G401 (cell line): Measurements from ENCODE around the gene DNMT3L. TPM values are rescaled to one million over a fixed set of nuclear protein-coding genes. Genes with fewer than 3 reads are reported as not detected.

Source experiments
- DNase-seq: peaks from one replicate; pipeline ENCODE4 v3.0.0-alpha.2; 2015; ENCODE audit warnings: low spot score
- in situ Hi-C: cut with HindIII; loops from 2 replicates; pipeline ENCODE4 v1.10.0; 2016; ENCODE audit warnings: low sequenced_read_pairs, mixed read lengths
- total RNA-seq: library from RNA; depleted of rRNA; stranded (reverse); fragments of >200 nt; shearing (Covaris generic); gene quantifications from 2 replicates; pipeline ENCODE4 v1.2.3, GENCODE V29; 2014

DNMT3L gene
- total RNA-seq, 1 experiment from 2014 or later = 0.20 TPM

DNA sequence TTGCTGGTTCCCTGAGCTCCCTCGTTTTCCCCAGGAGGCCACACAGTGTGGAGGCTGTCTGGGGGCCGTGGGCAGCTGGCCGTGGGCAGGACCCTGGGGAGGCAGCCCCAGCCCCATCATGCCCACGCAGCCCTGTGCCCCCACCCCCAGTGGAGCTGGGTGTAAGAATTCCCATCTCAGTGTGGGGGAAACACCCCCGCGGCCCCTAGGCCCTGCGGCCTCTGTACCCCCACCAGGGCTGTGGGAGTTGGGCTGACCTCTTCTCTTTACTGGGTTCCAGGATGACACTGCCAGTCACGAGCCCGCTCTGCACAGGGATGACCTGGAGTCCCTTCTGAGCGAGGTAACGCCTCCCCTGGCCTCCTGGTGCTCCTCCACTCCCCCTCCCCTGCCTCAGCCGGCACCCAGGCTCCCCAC, 34.4 kb upstream of the DNMT3L start:
- in situ Hi-C loops = no loop called here

DNA sequence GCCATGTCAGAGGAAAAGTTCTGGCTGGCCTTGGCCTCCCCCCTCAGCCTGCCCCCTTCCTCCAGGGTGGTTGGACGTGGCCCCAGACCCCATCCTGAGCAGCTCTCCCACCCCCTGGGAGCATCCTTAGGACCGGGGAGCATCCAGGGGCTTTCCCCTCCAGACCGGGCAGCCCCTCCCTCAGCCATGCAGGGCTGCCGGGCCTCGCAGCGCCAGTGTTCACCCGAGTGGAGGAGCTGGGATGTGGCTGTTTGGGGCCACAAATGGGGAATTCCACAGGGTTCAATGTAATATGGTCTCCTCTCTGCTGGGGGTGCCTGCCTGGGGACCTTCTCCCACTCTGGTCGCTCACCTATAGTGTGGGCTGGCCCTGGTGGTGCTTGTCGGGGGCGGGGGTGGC, 33.9 kb upstream of the DNMT3L start:
- in situ Hi-C loops = no loop called here

More for the DNA sequence above, 34.4 kb upstream of the DNMT3L start:
- no peak for DNase-seq

DNA sequence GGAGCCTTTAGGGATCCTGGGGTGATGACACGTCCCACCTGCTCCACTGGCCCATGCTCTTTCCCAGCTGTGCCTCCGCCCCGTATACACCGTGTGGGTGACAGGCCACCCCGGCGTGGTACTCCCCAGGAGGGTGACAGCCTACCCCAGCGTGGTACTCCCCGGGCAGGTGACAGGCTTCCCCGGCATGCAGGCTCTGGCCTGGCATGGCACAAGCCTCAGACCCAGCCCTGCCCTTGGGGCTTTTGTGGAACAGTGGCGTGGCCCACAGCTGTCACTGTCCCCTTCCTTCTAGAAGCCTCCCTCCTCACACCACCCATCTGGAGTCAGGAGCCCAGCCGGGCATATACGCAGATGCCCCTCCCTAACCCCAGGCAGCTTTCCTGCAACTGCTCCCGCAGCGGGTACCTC, 33.5 kb upstream of the DNMT3L start:
- in situ Hi-C loops = no loop called here
- DNase-seq = no peak

More for the DNA sequence above, 33.9 kb upstream of the DNMT3L start:
- no peak for DNase-seq

DNA sequence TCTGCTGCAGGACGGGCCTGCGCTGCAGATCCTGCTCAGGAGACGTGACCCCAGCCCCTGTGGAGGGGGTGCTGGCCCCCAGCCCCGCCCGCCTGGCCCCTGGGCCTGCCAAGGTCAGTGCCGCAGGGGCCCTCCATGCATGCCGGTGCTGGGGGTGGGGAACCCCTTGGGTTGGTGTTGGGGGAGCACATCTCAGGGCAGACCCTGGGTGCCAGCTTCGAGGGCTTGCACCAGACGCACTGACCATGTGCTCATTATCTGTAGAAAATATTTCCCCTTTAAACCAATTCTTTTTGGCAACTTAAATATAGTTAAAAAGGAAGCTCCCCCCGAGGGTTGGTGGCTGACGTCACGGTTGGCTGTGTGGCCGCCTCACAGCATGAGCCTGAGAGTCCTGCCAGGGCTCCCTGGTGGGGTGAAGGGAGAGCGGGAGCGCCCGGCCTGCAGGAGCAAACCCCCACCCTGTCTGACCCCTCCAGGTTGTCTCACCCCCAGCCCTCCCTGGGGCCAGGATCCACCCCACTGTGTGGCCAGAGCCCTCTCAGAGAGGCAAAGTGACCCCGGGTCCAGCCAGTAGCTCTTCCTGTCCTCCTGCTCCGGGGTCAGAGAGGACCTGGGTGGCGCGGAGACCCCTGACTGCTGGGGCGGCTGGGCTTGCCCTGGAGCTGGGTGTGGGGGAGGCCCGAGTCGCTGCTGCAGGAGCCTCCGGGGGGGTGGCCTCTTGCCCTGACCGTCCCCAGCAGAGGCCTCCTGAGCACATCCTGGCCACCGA, 32.9 kb upstream of the DNMT3L start:
- DNase-seq = no peak
- in situ Hi-C loops = no loop called here

DNA sequence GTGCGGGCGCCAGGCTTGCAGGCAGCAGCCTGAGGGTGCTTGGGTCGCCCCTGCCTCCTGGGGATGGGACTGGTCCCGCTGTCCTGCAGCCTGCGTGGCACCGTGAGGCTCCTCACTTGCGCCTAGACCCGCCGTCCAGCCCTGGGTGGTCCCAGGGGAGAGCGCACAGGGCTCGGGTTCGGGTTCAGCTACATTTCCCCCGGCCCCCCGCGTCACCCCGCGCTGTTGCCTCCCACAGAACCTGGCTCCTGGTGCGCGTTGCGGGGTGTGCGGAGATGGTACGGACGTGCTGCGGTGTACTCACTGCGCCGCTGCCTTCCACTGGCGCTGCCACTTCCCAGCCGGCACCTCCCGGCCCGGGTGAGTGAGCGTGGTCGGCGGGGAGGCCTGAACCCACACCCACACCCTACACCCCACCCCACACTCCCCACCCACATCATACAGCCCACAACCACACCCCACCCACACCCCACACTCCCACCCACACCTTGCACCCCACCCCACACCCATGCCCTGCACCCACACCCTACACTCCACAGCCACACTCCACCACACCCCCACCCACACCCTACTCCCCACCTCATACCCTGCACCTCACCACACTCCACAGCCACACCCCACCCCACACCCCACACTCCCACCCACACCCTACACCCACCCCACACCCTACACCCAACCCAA, 32.0 kb upstream of the DNMT3L start:
- in situ Hi-C loops = no loop called here
- no peak for DNase-seq

DNA sequence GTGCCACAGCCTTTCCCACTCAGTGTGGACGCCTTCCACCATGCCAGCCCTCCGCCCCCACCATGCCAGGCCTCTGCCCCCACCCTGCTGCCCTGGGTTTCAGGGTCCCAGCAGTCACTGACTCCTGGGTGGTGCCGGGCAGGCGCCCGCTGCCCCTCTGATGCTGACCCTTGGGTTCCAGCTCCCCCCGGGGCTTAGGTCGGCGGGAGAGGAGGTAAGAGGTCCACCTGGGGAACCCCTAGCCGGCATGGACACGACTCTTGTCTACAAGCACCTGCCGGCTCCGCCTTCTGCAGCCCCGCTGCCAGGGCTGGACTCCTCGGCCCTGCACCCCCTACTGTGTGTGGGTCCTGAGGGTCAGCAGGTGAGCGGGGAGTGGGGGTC, 31.1 kb upstream of the DNMT3L start:
- in situ Hi-C loops = no loop called here

DNA sequence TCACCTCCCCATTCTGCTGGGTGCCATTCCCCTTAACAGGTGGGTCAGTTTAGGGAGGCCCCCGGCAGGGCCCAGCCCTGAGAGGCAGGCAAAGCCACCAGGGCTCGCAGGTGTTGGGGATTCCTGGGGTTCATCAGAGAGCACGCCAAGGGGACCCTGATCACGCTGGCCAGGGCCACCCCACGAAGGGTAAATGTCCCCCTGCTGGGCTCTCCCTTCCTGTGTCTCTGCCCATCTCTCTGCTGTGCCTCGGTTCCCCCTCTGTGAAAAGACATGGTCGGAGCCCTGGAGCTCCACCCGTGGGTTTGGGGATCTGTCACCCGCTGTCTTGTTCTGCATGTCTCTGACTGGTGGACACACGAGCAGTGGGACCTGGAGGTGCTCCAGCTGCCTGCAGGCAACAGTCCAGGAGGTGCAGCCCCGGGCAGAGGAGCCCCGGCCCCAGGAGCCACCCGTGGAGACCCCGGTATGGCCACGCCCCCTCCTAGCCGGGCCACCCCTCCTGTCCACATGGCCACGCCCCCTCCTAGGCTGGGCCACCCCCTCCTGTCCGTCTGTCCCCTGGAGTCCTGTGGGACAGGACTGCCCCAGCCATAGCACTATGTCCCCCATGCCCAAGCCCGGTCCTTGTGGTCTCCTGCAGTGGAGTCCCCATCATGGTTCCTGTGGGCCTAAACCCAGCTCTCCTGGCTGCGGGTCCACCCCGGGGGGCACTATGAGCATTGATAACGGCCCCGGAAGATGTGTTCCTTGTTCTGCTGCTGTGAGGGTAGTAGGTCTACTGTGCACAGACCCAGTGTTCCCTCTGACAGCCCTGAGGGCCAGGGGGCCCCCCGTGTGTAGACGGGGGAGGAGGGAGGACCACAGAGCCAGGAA, 30.5 kb upstream of the DNMT3L start:
- DNase-seq = no peak
- in situ Hi-C loops = no loop called here

More for the DNA sequence above, 31.1 kb upstream of the DNMT3L start:
- no peak for DNase-seq

DNA sequence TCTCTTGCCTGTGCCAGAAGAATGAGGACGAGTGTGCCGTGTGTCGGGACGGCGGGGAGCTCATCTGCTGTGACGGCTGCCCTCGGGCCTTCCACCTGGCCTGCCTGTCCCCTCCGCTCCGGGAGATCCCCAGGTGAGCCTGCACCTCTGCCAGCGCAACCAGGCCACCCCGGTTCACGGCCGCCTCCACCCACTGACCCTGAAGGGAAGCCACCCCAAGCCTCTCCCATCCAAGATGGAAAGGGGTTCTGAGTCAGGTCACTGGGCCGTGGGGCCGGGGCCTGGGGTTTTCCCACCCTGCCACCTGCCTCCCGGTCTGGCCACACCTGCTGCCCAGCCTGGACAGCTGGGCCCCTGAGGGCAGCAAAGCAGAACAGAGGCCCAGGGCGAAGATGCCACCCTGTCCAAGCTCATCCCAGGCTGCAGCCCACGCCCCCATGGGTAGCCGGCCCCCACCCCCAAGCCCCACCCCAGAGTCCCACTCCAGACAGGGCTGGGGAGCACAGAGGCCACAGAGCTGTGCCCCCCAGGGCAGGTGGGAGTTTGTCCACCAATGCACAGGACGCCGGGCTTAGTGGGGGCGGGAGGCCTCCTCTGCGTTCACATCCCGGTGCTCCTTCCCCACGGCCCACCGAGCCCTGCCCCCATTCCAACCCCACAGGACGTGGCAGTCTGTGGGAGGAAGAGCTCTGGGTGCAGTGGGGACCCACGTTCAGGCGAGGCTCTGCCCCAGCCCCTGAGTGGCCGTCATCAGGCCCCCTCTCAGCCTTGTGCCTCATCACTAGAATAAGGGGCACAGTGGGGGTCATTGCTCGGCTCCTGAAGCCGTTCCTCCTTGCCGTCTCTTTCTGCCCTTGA, 29.6 kb upstream of the DNMT3L start:
- in situ Hi-C loops = no loop called here
- no peak for DNase-seq

DNA sequence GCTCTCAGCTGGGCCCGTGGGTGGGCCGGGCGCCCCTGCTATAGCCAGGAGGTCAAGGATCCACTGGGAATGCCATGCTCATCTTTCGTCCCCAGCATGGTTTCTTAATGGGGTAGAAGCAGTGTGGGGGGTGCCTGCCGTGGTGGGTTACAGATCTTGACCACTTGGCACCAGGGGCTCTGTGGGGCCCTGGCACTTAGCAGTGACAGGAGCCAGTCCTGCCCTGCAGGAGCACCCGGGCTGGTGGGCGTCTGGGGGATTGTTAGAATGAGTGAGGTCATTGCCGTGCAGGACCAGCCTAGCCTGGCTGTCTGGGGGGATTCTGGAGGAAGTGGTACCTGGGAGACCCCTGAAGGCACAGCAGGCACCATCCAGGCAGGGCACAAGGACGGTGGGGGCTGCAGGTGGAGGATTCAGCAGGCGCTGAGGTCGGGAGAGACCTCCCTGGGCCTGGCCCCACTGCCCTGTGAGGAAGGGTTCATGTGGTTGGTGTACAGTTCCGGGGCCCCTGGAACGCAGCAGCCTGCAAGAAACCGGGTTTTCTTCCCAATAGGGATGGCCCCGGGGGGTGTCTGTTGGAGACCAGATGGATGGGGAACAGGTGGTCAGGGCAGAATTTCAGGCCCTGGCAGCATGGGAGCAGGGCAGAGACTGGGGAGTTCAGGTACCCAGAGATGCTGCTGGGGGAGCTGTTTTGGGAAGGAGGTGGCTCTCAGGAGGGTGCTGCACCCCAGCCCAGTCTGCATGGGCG, 28.8 kb upstream of the DNMT3L start:
- no peak for DNase-seq
- in situ Hi-C loops = no loop called here

DNA sequence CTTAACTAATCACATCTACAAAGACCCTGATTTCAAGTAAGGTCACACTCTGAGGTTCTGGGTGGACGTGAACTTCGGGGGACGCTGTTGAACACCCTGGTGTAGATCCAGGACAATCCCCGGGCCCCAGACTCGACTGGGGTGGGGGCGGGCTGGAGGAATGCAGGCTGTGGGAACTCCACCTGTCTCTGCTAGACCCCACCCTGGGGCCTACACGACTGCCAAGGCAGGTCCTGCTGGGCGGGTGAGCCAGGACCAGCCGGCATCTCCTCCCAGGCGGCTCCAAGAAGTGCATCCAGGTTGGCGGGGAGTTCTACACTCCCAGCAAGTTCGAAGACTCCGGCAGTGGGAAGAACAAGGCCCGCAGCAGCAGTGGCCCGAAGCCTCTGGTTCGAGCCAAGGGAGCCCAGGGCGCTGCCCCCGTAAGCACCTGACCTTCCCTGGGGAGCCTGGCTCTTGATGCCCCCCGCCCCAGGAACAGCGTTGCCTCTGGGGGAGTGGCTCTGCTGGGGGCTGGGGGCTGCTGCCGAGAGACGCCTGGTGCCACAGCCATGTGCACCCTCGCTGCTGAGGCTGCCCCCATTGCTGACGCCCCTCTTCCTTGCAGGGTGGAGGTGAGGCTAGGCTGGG, 27.8 kb upstream of the DNMT3L start:
- DNase-seq = no peak
- in situ Hi-C loops = no loop called here

DNA sequence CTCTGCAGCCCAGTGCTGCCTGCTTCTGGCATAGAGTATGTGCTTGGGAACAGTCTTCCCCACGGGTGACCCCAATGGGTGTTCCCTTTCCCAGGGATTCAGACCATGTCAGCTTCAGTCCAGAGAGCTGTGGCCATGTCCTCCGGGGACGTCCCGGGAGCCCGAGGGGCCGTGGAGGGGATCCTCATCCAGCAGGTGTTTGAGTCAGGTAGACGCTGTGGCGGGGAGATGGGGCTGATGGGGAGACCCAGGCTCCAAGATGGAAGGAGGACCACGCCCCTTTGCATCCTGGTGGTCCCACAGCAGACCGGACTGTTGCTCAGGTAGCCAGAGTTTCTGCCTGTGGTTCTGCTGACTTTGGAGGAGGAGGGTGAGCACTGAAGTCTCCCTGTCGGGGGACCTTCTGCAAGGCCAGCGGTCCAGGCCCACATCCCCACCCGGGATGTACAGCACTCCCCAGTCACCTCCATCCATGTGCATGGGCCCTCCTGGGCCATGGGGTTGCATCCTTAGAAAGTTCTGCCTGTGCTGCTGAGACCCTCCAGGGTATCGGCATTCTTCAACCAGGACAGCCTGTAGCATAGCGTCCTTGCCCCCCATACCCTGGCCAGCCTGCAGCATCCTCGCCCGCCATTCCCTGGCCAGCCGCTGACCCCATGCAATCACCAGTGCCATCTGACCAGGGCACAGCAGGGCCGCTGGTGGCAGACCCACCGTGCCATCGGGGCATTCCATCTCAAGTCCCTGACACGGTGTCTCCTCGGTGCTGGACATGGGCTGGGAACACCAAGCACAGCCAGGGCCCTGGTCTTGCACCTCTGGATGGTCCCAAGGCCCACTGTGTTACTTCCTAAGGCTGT, 26.8 kb upstream of the DNMT3L start:
- in situ Hi-C loops = no loop called here
- no peak for DNase-seq

DNA sequence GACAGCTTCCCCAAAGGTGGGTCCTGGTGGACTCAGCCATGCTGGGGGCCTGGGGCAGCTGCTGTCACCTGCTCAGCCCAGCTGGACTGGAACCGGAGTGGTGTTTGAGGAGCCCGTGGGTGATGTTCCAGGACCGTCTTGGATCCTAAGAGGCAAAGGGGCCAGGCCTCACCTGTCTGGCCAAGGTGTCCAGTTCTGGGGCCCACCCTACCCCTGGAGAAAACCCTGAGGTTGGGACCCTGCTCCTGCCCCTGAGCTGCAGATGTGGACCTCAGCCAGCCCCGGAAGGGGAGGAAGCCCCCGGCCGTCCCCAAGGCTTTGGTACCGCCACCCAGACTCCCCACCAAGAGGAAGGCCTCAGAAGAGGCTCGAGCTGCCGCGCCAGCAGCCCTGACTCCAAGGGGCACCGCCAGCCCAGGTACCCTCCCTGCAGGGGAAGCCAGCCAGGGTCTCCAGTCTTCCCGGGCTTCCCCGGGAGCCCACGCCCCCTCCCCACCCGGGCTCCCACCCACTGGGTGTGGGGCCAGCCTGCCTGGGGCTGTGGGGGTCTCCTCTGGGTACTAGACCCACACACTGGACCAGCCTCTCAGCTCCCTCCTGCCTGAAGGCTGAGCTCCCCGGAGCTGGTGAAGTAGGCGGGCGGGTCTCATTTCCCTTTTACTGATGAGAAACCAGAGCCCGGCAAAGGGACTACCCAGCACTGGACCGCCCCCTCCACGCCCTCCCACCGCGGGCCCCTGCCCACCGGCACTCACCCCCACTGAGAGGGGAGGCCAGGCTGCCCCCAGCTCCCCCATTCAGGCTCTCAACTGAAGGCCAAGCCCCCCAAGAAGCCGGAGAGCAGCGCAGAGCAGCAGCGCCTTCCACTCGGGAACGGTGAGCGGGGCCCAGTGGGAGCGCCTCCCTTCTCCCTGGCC, 25.3 kb upstream of the DNMT3L start:
- in situ Hi-C loops = no loop called here
- no peak for DNase-seq

DNA sequence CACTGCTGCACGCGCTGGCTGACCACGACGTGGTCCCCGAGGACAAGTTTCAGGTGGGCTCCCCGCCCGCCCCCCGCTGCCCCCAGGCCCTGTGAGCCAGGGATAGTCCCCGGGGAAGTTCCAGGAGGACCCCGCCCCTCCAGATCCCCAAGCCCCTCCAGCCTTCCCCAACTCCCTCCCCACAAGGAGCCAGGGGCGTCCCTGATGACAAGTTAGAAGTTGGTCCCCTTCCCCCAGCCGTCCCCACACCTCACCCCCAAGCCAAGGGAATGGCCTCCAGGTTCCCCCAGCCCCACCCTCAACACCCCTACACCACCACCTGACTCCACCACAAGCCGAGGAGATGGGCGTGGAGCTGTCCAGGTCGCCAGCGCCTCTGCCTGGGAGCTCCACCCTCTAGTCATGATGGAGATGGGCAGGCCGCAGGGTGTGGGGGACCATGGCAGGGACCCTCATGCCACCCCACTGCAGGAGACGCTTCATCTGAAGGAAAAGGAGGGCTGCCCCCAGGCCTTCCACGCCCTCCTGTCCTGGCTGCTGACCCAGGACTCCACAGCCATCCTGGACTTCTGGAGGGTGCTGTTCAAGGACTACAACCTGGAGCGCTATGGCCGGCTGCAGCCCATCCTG, 24.5 kb upstream of the DNMT3L start:
- in situ Hi-C loops = no loop called here
- DNase-seq = no peak

DNA sequence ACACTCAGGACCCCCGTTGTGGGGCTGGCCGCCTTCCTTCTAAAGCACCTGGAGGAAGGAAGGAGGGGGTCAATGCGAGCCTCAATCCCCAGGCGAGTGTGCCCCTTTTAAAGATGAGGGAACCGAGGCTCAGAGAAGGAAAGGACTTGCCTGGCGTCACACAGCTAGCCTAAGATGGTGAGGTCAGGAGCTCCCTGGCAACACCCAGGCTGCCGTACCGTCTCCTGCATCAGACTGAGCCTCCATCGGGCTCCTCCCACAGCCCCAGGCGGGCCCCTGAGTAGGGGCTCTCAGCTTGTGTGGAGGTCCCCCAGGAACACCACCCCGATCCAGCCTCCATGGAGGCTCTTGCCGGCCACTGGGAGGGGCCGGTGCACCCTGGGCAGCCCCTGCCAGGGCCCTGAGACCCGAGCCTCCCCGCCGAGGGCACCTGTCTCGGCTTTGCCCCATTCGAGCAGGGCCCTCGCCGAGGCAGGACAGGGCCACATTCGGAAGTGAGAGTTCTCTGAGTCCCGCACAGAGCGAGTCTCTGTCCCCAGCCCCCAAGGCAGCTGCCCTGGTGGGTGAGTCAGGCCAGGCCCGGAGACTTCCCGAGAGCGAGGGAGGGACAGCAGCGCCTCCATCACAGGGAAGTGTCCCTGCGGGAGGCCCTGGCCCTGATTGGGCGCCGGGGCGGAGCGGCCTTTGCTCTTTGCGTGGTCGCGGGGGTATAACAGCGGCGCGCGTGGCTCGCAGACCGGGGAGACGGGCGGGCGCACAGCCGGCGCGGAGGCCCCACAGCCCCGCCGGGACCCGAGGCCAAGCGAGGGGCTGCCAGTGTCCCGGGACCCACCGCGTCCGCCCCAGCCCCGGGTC, 23.7 kb upstream of the DNMT3L start, which contains the start of gene AIRE:
Gene AIRE (plus strand): TSS at position 739 of the 855 bp plus-strand sequence. CDS start 131 bp downstream, outside the sequence.
- no peak for DNase-seq
- in situ Hi-C loops = no loop called here

DNA sequence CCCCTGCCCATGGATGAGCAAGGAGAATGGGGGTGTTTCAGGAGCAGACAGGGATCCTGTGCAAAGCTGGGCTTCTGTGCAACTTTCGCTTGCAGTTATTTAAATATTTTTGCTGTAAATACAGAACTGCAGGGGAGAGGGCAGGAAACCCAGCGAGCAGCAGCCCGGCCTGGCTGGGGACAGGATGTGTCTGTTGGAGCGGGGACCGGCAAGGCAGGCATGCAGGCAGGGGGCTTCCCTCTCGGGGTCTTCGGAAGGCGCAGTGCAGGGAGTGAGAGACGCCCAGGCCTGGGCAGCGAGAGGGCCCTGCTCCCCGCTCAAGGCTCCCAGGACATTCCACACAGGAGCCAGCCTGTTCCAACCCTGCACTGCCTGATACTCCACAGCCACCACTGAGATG, 22.3 kb upstream of the DNMT3L start:
- no peak for DNase-seq
- in situ Hi-C loops = no loop called here
